ENCODE results near the gene SPATA9.

The SPATA9 gene, protein sequence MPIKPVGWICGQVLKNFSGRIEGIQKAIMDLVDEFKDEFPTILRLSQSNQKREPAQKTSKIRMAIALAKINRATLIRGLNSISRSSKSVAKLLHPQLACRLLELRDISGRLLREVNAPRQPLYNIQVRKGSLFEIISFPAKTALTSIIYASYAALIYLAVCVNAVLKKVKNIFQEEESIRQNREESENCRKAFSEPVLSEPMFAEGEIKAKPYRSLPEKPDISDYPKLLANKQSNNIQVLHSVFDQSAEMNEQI

DNA sequence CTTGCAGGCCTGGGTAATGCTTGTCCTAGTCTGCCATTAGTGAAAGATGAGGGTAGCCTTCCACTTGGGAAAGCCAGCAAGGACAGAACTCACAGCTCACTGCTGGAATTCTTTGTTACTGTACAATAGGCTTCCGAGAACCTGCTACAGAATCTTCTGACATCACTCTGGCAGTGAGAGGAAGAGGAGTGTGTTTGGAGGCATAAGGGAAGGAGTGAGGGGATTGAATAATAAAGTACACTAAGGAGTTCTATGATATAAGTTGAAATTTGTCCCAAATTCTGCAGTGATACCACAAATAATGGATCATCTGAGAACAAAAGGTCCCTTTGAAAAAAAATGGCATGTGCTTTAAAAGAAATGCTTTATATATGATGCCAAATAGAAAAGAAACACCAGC lies at the start of gene SPATA9:
SPATA9 (minus strand) TSS at position 101 of the 400 bp plus-strand sequence. CDS start 137 bp downstream, outside the sequence.
- DNase-seq = no peak

DNA sequence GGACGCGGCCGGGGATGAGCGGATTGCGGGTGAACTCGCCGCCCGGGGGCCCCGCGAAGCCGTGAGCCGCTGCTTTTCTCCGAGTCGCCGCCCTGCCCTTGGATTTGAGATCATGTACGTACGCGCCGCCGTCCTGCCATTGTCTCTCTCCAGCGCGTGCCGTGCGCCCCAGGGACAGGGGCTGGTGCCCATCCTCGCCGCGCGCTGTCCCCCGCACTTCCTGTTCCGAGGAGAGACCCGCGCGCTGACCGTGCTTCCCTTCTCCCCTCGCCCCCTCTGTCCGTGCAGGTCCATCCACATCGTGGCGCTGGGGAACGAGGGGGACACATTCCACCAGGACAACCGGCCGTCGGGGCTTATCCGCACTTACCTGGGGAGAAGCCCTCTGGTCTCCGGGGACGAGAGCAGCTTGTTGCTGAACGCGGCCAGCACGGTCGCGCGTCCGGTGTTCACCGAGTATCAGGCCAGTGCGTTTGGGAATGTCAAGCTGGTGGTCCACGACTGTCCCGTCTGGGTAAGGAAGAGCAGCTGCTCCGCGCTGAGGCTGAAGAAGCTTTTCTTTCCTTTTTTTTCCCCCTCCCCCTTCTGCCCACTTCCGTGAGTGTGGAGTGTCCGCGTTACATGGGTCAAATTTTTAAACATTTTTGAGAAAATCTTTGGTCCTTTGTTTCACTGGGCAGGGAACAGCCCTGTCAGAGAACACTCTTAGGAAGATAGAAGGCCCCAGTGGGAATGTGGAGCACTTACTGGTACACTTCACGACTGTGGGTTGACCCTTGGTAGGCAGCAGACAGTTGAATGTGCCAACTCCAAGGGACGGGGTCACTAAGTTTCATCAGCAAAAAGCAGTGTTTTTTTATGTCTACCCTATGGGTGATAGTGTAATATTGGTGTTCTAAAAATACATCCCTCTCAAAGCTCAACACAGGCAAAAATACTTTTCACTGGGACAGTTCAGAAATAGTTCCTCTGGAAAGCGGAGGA lies 49.1 kb upstream of the SPATA9 start:
- peak in 1 of 2 experiments; percentile 21 for DNase-seq

DNA sequence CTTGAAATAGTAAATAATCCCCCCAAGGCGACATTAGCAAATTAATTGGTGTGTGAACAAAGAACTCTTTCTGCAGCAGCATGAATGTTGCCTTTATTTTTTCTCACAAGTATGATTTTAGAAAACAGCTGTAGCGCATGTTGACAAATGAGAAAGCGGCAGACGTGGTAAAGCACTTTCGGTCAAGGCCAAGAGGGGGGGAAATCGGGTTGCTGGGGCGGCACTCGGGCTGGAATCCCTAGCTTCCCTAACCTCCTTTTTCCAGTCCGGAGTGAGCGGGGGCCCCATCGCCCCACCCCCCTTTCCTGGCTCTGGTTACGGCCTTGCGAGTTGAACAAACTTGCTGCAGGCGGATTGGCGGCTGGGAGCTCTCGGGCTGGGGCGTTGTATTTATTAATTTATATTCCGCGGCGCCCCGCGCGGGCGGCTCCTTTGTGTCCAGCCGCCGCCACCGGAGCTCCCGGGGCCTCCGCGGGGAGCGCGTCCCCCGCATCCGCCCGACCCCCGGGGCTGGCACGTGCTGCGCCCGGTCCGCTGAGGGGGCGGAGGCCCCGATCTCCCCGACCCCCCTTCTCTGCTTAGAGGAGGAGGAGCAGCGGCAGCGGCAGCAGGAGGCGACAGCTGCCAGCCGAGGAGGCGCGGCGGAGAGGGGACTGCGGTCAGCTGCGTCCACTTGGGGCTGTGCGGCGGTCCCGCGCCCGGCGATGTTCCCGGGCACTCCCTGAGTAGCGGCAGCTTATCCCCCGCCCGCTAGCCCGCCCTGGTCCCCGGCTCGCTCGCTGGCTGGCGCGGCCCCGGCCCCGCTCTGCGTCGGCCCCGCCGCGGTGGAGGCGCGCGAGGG lies 48.2 kb upstream of the SPATA9 start, which contains the start of gene RHOBTB3:
RHOBTB3 (plus strand) TSS at position 607 of the 841 bp plus-strand sequence. CDS start 347 bp downstream, outside the sequence.
- peak; percentile 38 to 63 for DNase-seq

DNA sequence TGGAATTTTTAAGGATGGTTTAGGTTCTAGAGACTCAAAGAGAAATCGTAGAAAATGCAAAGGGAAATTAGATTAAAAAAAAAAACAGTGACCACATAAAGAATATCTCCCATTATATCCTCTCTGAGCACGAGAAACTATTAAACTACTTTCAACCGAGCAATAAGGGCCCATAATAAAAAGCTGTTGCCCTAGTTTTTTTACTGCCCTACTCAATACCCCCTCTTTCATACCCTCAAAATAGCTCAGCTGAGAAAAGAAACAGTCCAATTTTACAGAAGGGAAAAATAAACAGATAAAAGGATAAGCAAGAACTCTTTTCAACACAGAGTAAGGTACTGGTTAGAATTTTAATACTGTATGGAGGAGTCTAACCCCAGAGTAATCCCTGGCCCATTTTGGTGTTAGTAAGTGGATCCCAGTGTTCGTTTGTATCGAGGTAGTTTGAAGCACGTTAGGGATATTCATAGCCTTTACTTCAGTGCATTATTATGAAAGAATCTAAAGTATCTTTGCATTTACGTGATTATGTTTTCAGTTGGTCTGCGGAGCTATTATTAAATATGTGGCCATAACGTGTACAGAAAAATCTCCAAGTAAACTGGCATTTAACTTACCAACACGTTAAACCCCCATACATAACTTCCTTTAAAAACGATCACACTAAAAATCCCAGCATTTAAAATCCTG lies 47.4 kb upstream of the SPATA9 start:
- DNase-seq = no peak

DNA sequence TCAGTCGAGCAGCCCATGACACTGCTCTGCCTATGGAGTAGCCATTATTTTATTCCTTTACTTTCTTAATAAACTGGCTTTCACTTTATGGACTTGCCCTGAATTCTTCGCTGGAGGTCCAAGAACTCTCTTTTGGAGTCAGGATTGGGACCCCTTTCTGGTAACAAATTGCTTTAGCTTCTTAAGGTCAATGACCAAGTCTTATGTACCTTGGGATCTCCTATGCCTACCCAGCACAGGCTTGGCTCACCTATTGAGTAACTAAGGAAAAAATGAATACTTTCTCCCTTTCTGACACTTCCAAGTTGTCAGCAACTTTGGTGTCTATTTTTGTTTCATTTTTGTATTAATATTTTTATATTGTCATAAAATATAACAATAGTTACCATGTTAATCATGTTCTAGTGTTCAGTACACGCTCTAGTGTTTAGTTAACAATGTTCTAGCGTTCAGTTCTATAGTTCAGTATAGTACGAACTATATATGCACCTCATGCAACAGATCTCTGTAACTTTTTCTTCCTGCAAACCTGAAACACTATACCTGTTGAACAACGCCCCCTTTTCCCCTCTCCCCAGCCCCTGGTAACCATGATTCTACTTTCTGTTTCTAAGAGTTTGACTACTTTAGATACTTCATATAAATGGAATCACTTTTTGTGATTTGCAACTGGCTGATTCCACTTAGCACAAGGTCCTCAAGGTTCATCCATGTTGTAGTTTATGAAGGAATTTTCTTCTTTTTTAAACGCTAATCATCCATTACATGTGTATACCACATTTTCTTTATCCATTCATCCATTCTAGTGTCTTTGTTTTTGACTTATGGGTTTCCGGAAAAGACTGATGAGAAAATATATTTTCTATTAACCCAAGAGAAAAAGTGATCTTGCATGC lies 46.6 kb upstream of the SPATA9 start:
- no peak for DNase-seq

DNA sequence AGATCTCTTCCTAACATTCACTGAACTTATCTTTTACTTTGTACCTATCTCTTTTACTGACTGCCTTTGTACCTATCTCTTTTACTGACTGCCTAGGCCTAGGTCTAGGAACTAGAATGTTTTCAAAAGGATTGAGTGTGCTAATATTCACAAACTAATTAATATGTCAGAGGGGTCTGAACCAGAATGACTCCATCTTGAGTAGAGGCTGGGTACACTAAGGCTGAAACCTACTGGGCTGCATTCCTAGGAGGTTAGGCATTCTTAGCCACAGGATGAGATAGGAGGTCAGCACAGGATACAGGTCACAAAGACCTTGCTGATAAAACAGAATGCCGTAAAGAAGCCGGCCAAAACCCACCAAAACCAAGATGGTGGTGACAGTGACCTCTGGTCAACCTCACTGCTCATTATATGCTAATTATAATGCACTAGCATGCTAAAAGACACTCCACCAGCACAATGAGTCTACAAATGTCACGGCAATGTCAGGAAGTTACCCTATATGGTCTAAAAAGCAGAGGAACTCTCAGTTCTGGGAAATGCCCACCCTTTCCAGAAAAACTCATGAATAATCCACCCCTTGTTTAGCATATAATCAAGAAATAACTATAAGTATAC lies 45.8 kb upstream of the SPATA9 start:
- no peak for DNase-seq

DNA sequence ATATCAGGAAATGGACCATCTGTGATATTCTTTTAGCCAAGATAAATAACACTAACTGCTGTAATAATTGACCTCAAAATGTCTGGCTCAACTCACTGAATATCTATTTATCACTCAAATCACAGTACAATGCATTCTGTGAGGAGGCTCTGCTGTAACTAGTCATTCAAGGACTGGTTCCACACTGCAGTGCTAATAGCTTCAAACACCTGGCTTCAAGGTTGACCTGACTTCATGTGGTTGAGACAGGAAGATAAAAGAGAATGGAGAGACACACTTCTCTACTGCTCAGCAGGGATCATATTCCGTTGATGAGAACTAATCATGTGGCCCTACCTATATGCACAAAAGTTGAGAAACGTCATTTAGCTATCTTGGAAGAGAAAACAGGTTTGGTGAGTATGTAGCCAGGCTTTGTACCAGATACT lies 45.0 kb upstream of the SPATA9 start:
- no peak for DNase-seq

DNA sequence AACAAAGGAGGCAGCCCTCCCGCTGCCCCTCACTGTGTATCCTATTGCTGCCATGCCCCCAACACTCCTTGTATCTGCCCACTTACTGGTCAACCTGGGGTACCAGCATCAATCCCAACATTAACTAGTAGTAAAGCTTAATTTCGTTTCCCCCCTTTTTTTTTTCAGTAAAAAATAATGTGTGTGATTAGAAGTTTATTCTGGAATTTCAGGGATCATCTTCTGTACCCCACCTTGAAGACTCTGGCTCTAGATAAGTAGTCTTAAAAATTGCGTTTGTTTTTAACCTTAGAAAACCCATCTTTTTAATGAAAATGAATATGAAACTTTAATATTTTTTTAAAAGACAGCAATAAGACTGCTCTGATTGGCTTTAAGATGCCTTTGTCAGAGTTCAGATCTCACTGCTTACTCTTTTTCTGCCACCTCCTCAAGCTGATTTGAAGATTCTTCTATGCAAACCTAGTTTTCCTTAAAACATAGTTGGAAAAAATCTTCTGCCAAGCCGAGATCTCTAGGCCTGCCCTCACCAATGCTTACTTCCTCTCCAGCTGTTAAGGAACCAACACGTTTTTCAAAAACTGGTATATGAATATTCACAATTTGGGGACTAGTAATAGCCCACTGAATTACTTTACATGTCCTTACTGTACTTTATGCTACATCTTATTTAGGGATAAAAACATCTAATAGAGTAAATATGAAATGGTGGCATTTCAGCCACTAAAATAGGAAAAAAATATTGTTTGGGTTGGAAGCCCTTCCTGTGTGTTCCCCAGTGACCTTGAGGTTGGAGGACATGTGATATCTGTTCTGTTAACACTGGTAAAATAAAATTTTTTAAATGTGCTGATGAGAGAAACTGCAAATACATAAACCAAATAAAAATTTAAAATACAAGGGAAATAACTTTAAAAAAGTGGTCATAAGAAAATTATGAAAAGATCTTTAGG lies 44.3 kb upstream of the SPATA9 start:
- DNase-seq = no peak

DNA sequence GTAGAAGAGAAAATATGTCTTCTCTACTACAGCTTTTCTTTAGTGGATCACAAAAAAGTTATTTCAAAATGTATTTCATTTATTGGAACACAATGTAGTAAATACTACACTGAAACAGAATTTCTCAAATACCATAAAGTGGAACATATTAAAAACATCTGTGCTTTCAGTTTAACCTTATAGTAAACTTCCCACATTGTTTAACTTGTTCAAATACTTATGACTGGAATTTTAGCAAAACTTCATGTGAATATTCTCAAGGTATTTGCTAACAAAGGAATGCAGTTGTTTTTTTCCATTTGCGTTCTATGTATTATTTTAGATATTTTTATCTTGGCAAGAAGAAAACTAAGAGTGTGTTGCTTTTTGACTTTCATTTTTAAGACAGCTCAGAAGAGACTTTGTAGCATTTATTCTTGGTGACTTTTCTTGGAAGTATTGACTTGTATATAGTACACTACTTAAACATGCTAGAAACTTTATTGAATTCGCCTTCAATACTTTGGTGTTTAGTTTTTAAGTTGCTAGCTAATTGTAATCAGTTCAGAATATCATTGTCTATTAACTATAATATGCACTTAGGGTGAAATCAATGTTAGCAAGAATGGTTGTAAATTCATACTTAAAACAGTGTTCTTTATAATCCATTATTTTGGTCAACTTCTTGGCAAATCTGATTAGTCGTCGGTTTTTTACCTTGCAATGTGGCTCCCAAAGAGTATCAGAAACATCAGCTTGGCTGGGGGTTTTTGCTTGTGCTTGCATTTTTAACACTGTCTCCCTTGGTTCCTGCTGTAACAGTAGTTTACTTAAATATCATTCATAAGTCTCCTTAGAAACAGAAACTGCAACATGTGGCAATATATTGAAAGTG lies 43.4 kb upstream of the SPATA9 start:
- no peak for DNase-seq

DNA sequence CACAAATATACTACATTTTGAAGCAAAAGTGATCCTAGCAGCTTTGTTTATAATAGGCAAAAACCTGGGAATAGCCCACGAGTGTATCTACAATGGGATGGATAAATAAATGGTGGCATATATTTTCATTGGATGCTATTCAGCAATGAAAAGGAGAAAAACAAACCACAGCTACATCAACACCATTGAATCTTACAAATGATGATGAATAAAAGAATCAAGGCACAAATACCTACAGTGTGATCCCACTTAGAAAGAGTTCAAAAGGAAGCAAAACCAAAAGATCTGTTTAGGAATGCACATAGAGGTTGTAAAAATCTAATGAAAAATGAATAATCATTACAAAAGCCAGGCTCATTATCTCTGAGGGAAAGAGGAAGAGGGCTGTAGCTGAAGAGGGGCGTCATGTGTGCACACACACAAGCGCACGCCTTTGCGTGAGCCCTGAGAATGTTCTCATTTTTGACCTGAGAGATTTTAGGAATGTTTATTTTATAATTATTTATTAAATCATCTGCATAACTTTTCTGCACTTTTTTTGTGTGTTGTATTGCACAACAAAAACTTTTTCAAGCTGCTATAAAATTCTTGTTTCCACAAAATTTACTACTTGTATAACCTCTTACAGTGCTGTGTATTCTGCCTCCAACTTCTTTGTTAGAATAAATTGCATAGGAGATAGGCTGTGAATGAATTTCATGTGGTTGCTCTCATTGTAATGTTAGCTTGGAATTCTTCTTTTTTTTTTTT lies 42.5 kb upstream of the SPATA9 start:
- no peak for DNase-seq

DNA sequence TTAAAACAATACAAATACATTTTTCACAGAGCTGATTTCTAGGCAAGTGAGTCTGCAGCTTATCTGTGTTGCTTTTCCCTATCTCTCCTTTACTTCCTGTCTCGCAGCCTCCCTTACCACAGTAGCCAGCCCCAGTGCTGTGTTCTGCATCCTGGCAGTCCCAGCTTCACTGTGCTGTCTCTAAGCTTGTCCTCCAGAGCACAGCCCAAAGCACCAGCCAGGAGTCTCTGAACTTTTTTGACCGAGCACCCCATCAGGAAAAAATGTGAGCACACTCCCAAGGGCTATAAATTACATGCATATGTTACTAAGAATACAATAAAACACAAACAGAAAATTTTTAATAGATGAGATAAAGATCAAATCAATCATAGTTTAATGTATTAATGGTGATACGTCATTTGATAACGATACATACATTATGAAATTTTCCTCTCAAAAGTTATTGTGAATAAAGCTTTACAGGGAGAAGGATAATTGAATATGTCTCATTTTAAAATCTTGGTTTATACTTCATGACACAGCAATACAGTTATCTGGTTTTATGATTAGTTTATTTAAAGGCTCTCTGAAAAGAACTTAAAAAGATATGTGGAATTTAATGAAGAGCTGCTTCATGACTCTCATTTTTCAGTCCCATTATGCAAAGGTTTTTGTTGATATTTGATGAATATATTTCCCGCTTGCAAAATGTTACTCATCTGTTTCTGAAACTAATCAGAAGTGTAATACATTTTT lies 41.0 kb upstream of the SPATA9 start:
- no peak for DNase-seq

DNA sequence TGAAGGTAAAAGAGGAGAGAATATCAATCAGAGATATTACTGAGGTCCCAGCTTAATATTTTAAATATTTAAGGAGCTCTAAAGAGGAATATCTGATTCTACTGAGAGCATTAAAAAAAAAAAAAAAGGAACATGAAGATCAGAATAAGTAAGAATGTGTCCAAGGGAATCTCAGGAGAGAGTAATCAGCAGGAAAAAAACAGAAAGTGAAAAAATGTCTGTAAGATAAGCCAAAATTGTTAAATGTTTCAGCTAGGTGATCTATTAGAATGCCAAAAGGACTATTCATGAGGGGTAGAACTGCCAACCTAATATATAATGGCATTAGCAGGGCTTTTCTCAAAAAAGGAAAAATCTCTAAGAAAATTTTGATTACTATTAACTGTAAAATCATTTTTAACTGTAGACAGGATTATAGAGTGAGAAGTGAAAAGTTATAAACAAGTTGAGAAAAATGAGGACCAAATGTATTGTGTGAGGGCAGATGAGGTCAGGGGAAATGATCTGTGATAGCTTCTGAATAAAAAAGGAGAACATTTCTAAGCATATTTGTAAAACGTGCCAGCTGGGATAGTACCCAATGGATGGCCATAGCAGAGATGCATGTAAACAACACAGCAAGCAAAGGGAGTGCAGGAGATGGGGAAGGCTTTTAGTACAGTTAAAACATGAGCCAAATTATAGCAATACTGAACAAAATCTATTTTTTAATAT lies 38.9 kb upstream of the SPATA9 start:
- DNase-seq = no peak

DNA sequence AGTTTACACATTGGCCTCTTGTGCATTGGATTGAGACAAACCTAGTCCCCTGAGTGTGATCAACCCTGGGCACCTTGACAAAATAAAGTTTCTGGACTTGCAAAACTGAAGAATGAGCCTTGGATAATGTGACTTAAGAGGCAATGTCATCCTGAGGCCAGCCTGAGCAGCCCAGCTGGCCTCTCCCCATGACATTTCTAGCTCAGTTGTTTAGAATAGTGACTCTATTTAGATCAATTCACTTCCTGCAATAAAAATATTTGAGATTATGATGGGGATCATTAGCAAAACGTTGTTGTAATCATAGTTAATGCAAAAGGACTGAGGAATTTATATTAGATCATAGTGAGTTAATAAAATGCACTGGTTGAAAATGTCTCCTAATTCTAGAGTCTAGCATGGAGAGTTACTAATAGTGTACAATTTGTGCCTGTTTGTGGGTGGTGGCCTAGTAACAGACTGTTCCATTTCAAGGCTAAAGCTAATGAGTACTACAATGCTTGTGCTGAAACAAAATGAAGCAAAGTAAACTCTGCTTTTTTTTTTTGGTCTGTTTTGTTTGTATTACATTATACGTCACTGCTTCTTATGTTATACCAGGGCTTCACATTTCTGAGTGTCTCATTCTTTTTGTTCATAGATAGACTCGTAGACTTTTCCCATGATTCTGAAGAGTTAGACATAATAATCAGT lies 37.4 kb upstream of the SPATA9 start:
- DNase-seq = peak in 1 of 2 experiments; percentile 2

DNA sequence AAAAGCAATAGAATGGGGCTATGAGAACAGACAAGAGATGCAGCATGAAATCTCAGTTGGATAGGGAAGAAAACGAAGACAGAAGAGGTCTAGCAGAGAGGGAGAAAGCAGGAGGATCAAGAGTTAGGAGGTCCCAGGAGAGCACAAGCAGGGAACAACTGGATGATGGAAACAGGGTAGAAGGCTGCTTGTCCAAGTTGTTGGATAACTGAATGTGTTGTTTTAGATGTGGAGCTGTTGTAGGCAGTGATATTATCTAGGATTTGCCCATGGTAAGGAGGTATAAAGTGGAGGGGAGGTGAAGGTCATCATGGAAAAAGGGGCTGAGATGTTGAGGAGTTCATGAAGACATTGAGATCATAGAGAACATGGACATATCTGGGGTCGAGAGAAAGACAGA lies 35.9 kb upstream of the SPATA9 start:
- DNase-seq = no peak

DNA sequence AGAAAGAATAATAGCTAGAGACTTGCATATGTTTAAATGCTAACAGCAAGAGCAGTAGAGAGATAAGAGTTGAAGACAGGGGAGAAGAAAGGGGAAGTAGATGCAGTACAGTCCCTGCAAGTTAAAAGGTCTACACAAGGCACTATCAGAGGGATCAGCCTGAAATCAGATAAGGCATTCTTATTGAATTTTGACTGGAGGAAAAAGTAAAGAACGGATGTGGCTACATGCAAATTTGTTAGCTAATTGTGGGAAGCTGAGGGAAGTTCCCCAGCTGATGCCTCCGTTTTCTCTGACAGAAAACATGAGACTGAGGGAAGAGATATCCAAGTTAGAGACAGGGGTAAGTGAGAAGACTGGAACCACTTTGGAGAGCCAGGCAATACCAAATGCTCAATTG lies 35.4 kb upstream of the SPATA9 start:
- DNase-seq = no peak

DNA sequence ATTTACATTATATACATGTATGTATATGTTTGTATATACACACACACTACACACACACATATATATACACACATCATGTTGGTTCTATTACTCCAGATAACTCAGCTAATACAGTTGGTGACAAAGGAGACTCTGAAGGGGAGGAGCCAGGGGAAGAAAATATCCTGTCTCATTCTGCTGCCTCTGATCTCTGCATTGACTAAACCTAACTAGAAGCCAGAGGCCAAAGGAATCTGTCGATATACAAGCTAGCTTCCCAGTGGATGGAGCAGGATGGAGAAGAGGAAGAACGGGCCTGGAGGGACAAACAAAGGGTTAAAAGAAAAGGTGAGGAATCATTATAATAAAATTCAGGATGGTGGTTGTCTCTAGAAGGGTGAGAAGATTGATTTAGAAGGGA lies 34.6 kb upstream of the SPATA9 start:
- no peak for DNase-seq
